Measurements from ENCODE around the gene ERGIC1. TPM values are rescaled to one million over a fixed set of nuclear protein-coding genes. Genes with fewer than 3 reads are reported as not detected.
"Not testable (repeated sequence)": the region's sequence is repeated elsewhere in the genome, so short reads cannot be mapped to it uniquely, and the experiment has no call there.

Gene ERGIC1
- total RNA-seq, 3 donors from 2014 or later (not counting 1 experiment from before 2014, with no cell fraction given) = 86.2 to 126 (median 121) TPM

DNA sequence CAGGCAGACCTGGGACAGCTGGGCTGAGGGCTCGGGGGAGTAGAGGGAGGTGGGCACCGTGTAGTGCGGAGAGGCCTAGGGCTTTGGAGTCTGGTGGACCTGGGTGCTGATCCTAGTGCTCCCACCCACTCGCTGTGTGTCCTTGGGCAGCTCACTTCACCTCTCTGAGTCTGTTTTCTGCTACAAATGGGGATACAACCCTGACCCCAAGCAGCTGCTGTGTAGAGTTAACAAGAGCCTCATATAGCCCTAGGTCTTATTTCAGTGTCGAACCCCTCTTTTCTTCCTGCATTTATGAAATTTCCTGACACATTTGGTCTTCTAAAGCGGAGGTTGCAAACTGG, 16.4 kb downstream of the ERGIC1 start:
- peaks cover 71% of the 10 kb centered on the region for H3K4me1 ChIP-seq (ENCODE audit: control insufficient read depth, insufficient read depth, low read length)
- 80% methylated on average over 6 of the region's 6 CpGs for WGBS (ENCODE audit: insufficient coverage)
- ATAC-seq = no peak
- H3K9me3 Mint-ChIP-seq = no peaks in the 10 kb centered on the region
- H3K4me3 Mint-ChIP-seq = peak overlapping the region; percentile 21
- H3K36me3 Mint-ChIP-seq = no peaks in the 10 kb centered on the region
- H3K27ac Mint-ChIP-seq = peak overlapping the region; percentile 82 to 89
- H3K27ac ChIP-seq (ENCODE audit: low read length) = peak overlapping the region; percentile 46
- no peak for DNase-seq
- H3K27me3 Mint-ChIP-seq (ENCODE audit: low read depth in 2 of 2) = no peaks in the 10 kb centered on the region
- H3K27me3 ChIP-seq (ENCODE audit: control insufficient read depth, insufficient read depth, low read length) = no peaks in the 10 kb centered on the region
- H3K36me3 ChIP-seq (ENCODE audit: control insufficient read depth, insufficient read depth, low read length) = no peaks in the 10 kb centered on the region
- intact Hi-C loops (cut with micrococcal nuclease) = loop anchor here (5.0 kb wide), 2 partner anchors 43 to 128 kb away; no protein-coding TSS in a partner anchor
- H3K9me3 ChIP-seq (ENCODE audit: control insufficient read depth, insufficient read depth, low read length) = no peaks in the 10 kb centered on the region
- TF ChIP-seq, protein P1, sequence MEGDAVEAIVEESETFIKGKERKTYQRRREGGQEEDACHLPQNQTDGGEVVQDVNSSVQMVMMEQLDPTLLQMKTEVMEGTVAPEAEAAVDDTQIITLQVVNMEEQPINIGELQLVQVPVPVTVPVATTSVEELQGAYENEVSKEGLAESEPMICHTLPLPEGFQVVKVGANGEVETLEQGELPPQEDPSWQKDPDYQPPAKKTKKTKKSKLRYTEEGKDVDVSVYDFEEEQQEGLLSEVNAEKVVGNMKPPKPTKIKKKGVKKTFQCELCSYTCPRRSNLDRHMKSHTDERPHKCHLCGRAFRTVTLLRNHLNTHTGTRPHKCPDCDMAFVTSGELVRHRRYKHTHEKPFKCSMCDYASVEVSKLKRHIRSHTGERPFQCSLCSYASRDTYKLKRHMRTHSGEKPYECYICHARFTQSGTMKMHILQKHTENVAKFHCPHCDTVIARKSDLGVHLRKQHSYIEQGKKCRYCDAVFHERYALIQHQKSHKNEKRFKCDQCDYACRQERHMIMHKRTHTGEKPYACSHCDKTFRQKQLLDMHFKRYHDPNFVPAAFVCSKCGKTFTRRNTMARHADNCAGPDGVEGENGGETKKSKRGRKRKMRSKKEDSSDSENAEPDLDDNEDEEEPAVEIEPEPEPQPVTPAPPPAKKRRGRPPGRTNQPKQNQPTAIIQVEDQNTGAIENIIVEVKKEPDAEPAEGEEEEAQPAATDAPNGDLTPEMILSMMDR (IDR thresholded peaks at IDR 0.05) = no peak
- peaks cover 61 to 66% of the 10 kb centered on the region in 2 donors for H3K4me1 Mint-ChIP-seq
- no peak overlapping the region for H3K4me3 ChIP-seq (ENCODE audit: low read length)

DNA sequence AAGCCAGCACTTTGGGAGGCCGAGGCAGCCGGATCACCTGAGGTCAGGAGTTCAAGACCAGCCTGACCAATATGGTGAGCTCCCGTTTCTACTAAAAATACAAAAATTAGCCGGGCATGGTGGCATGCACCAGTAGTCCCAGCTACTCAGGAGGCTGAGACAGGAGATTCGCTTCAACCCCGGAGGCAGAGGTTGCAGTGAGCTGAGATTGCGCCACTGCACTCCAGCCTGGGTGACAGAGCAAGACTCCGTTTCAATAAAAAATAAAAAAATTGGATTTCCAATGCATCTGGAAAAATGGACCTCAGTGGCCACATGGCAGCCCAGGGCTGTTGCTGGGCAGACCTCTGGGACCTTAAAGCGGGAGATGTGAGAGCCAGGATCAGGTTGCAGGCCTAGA, 17.2 kb downstream of the ERGIC1 start:
- Mint-ChIP-seq H3K4me1 (peaks cover 62 to 65% of the 10 kb centered on the region in 2 donors), H3K27ac (peak overlapping the region; percentile 89 to 91)
- not testable (repeated sequence) for H3K27me3 Mint-ChIP-seq (ENCODE audit: low read depth in 2 of 2); DNase-seq; H3K9me3 Mint-ChIP-seq; H3K9me3 ChIP-seq (ENCODE audit: control insufficient read depth, insufficient read depth, low read length); ATAC-seq; H3K27ac ChIP-seq (ENCODE audit: low read length); H3K4me3 ChIP-seq (ENCODE audit: low read length); H3K4me3 Mint-ChIP-seq; H3K36me3 Mint-ChIP-seq; H3K36me3 ChIP-seq (ENCODE audit: control insufficient read depth, insufficient read depth, low read length); H3K27me3 ChIP-seq (ENCODE audit: control insufficient read depth, insufficient read depth, low read length)
- H3K4me1 ChIP-seq (ENCODE audit: control insufficient read depth, insufficient read depth, low read length) = peaks cover 65% of the 10 kb centered on the region
- WGBS (ENCODE audit: insufficient coverage) = 83% methylated on average over 9 of the region's 9 CpGs
- intact Hi-C loops (cut with micrococcal nuclease) = loop anchor here (5.0 kb wide), 2 partner anchors 44 to 129 kb away; no protein-coding TSS in a partner anchor

DNA sequence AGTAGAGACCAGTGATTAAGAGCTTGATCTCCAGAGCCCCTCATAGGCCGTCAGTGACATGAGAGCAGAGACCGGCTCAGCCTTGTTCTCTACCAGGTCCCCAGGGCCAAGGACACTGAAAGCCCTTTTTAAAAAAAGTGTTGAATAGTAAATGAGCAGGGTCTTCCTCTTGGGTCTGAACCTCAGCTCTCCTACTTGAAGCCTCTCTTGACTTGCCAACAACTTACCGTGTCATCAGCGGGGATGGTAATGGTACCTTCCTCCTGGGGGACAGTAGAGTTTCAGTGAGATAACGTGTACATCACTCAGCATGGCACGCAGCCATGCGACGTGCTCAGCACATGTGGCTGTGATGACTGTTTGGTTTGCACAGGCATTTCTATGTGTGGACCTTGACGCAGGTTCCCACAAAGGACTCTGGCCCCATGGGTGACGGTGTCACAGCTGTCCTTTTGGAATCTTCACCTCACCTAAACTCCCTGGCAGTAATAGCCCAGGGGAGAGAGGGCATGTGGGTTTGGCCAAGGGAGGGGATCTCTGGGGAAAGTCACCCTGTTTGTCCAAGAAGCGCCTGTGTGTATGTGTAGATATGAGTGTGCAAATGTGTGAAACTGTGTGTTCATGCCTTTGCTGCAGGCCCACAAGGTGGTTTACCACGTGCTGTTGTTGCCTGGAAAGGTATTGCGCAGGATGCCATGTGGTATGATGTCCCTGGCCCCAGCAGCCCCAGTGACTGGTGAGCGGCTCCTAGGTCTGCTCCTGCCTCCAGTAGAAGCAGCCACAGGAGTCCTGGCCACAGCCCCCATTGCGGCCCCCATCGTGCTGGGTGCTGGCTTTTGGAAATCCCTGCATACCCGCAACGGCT, 18.7 kb downstream of the ERGIC1 start:
- whole genome bisulfite sequencing (ENCODE audit: insufficient coverage) = 72% methylated on average over 18 of the region's 18 CpGs
- no peaks in the 10 kb centered on the region for H3K9me3 Mint-ChIP-seq
- peaks cover under 1% of the 10 kb centered on the region for H3K36me3 ChIP-seq (ENCODE audit: control insufficient read depth, insufficient read depth, low read length)
- intact Hi-C loops (cut with micrococcal nuclease) = loop anchor here (1.0 to 5.0 kb wide), 4 partner anchors 18 to 130 kb away; partner anchors contain the start of gene ERGIC1
- peaks cover 65% of the 10 kb centered on the region for H3K4me1 ChIP-seq (ENCODE audit: control insufficient read depth, insufficient read depth, low read length)
- DNase-seq (peak; percentile 32 to 42), ATAC-seq (peak; percentile 48 to 58 (median 58))
- no peaks in the 10 kb centered on the region for H3K36me3 Mint-ChIP-seq
- no peak overlapping the region for H3K4me3 ChIP-seq (ENCODE audit: low read length)
- H3K27ac Mint-ChIP-seq = peak overlapping the region; percentile 89 to 91
- H3K4me1 Mint-ChIP-seq = peaks cover 71 to 73% of the 10 kb centered on the region in 2 donors
- TF ChIP-seq, protein P1 (IDR thresholded peaks at IDR 0.05) = no peak
- peak overlapping the region; percentile 72 for H3K4me3 Mint-ChIP-seq
- H3K27me3 Mint-ChIP-seq (ENCODE audit: low read depth in 2 of 2) = no peaks in the 10 kb centered on the region
- H3K27me3 ChIP-seq (ENCODE audit: control insufficient read depth, insufficient read depth, low read length) = no peaks in the 10 kb centered on the region
- H3K9me3 ChIP-seq (ENCODE audit: control insufficient read depth, insufficient read depth, low read length) = no peaks in the 10 kb centered on the region
- peak overlapping the region; percentile 71 for H3K27ac ChIP-seq (ENCODE audit: low read length)

DNA sequence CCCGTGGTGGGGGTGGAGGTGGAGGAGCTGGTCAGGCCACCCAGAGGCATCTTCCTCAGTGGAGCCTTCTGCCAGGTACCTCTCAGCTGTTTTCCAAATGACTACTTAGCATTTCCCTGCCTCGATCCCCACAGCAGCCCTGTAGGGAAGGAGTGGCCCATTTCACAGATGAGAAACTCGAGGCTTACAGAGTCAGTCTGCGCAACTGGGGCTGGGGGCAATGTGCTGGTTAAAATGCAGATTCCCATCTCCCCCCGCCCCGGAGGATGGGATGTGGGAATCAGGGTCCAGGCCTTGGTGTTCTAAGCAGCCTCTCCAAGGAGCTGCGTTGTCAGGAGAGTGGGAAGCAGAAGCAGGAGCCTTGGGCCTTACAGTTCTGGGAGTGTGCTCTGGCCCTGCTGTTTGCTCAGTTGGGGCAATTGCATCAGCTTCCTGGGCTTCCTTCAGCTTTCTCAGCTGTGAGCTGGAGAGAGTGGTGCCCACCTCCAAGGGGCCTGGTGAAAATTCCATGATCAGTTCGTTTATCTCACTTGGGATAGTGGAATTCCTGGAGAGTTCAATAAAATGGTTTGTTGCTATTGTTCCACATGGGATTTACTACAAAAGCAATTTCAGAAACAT, 19.4 kb downstream of the ERGIC1 start:
- TF ChIP-seq, protein P1 (IDR thresholded peaks at IDR 0.05) = no peak
- Histone ChIP-seq H3K36me3 (ENCODE audit: control insufficient read depth, insufficient read depth, low read length) (peaks cover 1% of the 10 kb centered on the region), H3K27me3 (ENCODE audit: control insufficient read depth, insufficient read depth, low read length) (no peaks in the 10 kb centered on the region), H3K4me3 (ENCODE audit: low read length) (no peak overlapping the region), H3K9me3 (ENCODE audit: control insufficient read depth, insufficient read depth, low read length) (no peaks in the 10 kb centered on the region), H3K4me1 (ENCODE audit: control insufficient read depth, insufficient read depth, low read length) (peaks cover 65% of the 10 kb centered on the region), H3K27ac (ENCODE audit: low read length) (peak overlapping the region; percentile 71)
- no peaks in the 10 kb centered on the region for H3K9me3 Mint-ChIP-seq
- H3K27me3 Mint-ChIP-seq (ENCODE audit: low read depth in 2 of 2) = no peaks in the 10 kb centered on the region
- H3K36me3 Mint-ChIP-seq = no peaks in the 10 kb centered on the region
- H3K4me1 Mint-ChIP-seq = peaks cover 75 to 78% of the 10 kb centered on the region in 2 donors
- intact Hi-C loops (cut with micrococcal nuclease) = loop anchor here (1.0 to 5.0 kb wide), 4 partner anchors 19 to 131 kb away; partner anchors contain the start of gene ERGIC1
- DNase-seq (no peak), ATAC-seq (no peak)
- H3K27ac Mint-ChIP-seq = peak overlapping the region; percentile 89 to 91
- WGBS (ENCODE audit: insufficient coverage) = 91% methylated on average over 8 of the region's 8 CpGs
- H3K4me3 Mint-ChIP-seq = peak overlapping the region; percentile 67

Data from natural killer cell (primary cell).